Measurements from ENCODE around the gene TWNK.

Gene TWNK

DNA sequence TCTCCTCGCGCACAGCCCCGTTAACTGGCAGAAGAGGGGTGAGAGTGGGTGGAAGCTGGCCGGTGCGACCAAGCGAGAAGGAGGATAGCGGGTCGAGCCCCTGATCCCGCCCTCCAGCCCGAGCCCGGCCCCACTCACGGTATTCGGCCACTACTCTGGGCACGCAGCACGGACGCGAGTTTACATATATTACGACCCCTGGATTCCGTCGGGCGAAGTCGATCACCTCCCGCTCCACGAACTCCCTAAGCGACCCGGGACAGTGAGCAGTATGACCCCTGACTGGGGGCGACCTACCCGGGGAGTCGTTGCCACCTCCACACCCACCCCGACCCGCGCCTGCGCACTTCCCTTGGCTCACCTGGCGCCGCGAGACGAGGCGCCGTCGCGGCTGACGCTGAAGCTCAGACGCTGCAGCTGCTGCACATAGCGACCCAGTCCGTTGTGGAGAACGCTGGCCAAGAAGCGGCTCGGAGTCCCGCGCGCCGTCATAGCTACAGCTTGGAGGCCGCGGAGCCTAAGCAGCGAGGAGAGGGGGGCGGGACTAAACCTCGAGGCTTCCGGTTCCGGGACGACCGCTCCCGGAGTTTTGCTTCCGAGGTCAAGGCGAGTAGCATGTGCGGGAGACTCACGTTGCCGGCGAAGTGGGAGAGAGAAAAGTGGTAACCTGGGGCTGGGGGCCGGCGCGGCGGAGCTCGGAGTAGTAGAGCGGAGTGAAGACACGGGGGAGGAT is at the start of gene TWNK, which contains the start of gene MRPL43:
Gene TWNK, plus strand, starts transcription at position 592 of the 733 bp plus-strand sequence. CDS start 668 bp downstream, outside the sequence.
Gene MRPL43, minus strand, starts transcription at position 546 of the 733 bp plus-strand sequence. Its CDS starts 54 bp downstream, at position 492.
- peak in 1 of 2 experiments; percentile 65 for DNase-seq

DNA sequence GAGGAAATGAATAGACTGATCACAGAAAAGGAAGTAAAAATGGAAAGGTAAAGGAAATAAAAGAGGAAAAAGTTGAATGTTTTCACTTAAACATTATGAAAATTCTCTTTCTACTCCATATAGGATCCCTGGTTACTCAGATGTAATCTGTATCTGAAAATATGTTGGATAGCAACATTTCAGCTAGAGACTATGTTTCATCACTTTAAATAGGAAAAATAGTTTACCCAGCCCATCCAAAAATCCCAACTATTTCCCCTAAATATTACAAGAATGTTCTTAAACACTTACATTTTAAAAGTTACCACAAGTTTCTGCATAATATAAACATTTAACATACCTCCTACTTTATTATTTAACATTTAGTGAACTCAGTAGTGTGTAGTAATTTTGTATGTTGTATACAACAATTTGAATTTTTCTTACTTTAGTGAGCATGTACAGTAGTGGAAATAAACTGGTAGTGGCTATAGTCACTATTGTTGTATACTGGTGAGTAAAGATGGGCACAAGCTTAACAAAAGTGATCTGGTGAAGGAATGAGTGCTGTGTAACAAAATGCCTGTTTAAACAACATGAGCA is 47.5 kb upstream of the TWNK start:
- no peak for DNase-seq

DNA sequence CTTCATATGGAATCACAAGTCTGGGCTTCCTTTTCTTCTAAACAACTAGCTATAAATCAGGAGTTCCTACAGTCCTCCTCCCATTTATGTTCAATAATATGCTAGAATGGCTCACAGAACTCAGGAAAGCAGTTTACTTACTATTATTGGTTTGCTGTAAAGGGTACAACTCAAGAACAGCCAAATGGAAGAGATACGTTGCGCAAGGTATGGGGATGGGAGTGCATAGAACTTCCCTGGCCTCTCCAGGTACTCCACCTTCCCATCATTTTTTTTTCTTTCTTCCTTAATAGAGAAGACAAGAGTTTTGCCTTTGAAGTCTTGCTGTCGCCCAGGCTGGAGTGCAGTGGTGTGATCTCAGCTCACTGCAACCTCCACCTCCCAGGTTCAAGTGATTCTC is 45.1 kb upstream of the TWNK start:
- no peak for DNase-seq

DNA sequence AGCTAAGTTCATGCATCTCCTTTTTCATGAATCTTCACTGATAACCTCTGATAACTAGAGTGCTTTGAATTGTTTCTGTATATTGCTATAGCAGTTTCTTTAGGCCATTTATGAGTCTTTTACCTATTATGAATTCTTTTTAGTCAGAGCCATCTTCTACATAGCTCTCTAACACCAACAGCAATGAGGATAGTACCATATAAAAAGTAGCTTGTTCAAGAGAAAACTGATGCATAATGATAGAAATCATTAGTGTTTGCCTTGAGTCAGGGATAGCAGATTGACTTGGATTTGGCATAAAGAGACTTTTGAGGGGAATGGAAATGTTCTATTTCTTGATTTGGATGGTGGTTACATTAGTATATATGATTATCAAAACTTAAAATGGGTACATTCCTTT is 43.8 kb upstream of the TWNK start:
- DNase-seq, result no peak

DNA sequence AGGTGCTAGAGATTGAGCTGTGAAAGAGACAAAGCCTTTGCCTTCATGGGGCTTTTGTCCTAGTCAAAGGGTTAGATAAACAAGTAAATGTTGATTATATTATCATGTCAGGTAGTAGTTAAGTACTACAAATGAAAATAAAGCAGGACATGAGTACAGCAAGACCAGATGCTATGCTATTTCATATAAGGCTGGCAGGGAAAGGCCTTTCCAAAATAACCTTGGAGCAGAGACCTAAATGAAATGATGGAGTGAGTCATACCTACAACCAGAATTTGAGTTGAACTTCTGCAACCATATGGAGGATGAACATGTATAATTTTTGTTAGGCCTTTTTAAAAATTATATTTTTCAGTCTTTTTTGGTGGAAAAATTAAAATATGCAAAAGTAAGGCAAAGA is 41.6 kb upstream of the TWNK start:
- DNase-seq, result no peak

DNA sequence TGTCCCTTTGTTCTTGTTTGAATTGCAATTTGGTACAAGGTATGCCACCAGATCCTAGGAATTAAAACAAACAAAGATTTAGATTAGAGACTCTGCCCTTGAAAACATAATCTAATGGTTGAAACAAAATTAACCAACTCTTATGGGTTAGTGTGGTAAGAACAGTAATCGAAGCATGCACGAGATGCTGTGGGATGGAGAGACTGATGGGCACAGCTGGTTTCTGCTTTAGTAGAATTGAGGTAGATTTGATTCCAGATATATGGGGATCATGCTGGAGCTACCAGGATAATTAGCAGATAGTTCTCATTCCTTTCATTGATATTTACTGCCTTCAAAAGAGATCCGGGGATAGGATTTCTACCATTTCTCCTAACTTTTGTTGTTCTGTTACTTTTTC is 38.4 kb upstream of the TWNK start:
- DNase-seq, result no peak

DNA sequence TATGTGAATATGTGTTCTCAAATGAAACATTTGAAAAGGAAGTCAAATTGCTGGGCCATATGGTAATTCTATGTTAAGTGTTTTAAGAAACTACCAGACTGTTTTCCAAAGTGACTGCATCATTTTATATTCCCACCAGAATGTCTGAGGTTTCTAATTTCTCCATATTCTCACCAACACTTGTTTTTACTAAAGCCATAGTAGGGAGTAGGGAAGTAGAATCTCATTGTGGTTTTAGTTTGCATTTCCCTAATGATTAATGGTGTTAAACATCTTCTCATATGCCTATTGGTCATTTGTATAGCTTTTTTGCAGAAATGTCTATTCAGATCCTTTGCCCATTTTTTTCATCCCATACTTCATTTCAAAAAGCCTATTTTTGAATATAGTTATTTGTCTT is 27.1 kb upstream of the TWNK start:
- no peak for DNase-seq

DNA sequence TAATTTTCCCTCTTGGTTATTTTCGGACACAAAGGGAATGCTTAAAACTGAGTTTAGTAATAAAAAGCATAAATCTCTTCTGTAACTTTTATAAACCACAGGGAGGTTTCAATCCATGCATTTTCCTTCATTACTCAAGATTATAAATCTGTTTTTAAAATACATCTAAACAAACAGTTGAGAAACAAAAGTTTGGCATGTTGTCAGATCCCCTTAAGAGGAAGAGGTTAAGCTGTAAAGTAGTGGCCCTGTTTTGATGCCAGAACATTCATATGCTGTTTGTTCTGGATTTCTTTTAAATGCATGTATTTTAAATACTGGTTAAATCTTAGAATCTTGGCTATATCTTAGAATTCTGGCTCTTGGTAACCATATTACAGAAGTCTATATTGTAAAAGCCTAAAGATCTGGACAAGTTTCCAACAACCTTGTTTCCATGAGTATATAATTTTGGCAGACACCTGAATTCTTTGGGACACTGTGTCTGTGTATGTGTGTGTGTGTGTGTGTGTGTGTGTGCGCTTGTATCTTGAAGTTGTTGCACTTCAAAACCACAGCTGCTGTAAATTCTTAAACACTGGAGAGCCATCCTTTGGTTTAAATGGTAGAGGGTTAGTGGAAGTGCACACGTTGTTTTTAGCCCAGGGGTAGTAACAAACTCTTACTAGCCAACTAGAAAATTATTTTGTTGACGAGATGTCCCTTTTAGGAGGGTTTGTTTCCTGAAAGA is 24.8 kb upstream of the TWNK start:
- DNase-seq, result no peak

DNA sequence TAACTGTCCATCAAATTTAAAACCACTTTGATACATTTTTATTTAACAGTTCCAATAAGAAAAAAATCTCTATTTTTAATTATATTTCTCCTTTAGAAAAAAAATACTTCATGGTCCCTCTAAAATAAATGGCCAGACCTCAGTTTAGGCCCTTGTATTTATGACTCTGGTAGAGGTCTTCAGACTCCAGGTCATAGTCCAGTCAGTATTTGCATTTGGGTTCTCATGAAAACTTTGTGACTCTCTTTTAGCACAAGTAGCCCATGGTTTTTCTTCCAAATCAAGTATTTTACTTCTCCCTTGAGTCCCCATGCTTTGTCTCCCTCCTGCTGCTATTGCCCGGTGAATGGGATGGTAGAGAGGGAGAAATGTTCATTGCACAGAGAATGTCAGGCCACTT is 23.5 kb upstream of the TWNK start:
- no peak for DNase-seq

DNA sequence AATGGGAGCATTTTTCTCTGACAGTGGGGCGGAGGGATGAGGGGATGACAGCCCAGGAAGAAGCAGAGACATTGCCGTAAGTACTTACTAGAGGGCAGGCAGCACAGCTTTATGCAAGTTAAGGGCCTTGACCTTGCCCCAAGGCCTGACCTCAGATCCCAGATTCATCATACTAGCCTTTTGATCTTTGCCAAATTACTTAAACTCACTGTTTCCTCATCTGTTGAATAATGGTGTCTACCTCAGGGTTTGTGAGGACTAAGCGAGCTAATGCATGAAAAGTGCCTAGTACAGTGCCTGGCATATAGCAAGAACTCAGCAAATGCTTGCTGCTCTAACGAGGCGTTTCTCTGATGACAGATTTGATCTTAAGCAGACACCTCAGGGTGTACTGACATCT is 21.5 kb upstream of the TWNK start:
- DNase-seq, result no peak

DNA sequence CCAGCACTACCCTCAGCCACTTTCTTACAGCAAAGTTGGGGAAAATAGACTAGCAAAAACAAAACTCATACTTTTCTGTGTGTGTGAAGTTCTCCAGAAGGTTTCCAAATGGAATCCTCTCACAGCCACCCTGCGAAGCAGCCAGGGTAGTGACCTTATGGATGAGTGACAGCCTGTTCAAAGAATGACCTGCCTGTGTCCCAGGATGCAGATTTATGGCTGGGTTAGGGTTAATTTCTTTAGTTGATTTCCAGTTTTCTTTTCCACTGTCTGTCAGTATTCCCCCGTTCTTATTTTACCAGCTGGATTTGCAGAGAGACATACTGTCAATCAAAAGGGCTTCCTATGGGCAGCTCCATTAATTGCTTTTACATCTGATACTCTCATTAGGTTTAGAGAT is 20.5 kb upstream of the TWNK start:
- DNase-seq, result no peak

DNA sequence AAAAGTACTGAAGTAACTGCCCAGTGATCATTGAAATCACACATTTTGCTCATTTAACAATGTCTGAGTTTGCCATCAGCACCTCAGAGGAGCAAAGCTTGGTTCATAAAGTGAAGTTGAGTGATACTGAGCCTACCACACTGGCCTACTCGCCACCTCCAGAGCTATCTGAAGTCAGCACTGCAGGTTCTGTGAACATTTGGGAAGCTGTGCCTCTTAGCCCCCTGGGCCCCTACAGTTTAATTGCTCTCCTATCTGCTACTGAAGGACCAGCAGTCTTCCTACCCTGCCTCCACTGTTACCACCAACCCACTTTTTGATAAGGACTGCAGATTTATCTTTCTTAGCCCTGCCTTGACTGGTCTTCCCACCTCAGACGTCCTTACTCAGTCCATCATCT is 20.0 kb upstream of the TWNK start:
- no peak for DNase-seq

DNA sequence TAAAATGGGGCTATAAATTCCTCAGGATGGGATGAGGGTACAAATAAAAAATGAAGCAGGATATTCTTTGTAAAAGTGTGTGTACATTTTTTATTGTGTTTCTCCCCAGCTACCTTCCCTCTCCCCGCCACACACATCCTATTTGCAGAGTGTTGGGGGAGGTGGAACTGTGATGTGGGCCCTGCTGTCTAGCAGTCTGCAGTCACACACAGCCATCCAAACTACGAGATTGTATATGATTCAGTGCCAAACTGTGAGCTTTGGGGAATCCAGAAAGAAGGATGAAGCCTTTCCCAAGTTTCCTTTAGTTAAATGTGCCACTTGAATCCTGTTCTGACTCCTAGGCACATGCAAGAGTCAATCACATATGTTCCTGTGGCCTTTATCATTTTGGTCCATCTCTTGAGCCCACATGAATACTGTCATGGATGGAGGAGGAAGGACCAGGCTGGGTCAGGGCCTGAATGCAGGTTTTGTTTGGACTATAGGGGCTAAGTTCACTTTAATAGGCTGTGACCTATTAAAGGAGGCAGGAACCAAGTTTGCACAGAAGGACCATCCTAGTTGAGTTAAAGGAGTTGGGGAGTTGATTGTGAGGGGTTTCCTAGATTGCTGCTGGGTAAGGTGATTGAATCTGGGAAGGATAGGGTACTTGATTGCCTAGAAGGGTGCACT is 19.1 kb upstream of the TWNK start:
- DNase-seq, result no peak

DNA sequence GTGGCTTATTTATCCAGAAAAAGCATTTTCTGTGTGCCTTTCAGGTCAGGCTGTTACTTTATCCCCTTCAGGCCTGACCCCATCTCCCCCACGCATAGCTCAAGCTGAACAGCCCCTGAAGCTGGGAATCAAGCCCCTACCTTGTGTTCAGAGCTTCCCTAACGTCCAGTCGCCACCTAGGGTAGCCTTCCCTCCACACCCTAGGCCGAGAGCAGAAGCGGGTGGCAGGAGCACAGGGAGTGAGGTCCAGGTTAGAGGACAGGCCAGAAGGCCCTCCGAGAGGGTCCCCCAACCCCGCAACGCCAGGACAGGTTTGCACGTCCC is 18.5 kb upstream of the TWNK start:
- DNase-seq, result no peak

DNA sequence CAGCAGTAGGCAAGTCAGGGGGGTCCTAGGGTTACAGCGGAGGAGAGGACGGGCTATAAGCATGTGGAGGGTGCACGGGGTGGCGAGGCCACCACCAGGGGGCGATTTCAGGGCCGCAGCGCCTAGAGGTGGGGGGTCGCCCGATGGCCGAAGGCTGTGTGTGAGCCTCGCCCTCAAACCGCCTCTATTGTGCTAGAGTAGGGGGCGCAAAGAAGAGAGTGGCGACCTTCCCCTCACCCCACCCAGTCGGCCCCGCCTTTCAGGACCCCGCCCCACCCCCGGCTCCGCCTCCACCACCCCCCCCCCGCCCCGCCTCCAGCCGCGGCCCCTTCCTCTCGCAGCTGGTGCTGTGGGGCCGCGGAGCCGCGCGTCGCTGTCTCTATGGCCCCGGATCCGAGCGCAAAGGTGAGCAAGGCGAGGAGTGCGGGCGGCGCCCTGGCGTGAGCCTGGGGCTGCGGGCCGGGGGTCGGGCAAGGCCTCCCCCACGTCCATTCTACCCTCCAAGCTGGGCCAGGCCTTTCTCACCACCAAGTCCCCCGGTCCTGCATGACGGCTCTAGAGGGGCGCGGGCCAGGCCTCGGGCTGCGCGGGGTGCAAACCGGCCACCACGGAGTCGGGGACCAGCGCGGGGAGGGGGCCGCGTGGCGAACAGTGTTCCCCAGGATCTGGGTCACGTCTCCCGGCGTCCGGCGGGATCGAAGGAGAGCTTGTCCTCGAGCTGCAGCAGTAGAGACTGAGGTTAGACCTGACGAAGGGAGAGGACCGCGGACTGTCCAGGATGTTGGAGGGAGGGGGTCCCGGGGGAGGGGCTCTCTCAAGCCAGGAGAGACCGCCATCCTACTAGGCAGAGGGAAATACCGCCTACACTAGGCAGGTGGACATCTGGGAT is 17.9 kb upstream of the TWNK start, which contains the start of gene SEMA4G:
Gene SEMA4G, plus strand, starts transcription at position 318 of the 889 bp plus-strand sequence. CDS start 3,409 bp downstream, outside the sequence.
- peak in 1 of 2 experiments; percentile 9 for DNase-seq

DNA sequence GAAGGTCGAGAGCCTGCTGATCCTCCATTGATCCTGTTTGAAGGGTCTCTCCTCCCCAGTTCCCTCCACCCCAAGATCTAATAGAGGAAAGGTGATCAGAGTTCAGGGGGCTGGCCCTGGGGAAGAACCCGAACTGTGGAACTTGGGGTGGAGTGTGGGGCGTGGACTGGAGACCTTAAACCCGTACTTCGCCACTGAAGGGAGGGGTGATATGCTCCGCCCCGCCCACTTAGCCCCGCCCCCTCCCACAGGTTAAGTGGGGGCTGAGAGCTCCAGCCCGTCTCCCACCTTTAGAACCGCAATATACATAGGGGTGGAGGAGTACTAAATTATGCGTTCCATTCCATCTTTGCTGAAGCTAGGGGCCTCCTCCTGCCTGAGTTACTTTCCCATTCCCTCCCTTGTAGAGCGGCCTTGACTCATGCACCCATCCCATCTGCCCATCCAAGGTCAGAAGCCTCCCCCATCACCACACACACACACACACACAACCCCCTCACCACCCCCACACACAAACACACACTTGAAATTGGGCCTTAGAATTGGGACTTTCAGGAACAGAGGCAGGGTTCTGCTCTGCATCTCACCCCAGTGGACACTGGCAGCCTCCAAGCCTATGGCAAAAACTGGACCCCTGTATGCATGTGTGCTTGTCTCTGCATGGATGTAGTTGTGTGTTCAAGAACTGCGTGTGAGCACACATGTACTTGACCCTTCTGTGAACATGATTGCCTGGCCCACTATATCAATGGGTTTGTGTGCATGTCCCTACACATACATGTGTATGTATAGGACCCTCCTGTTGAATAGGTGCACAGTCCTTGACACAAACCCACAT is 17.0 kb upstream of the TWNK start:
- DNase-seq, result no peak

DNA sequence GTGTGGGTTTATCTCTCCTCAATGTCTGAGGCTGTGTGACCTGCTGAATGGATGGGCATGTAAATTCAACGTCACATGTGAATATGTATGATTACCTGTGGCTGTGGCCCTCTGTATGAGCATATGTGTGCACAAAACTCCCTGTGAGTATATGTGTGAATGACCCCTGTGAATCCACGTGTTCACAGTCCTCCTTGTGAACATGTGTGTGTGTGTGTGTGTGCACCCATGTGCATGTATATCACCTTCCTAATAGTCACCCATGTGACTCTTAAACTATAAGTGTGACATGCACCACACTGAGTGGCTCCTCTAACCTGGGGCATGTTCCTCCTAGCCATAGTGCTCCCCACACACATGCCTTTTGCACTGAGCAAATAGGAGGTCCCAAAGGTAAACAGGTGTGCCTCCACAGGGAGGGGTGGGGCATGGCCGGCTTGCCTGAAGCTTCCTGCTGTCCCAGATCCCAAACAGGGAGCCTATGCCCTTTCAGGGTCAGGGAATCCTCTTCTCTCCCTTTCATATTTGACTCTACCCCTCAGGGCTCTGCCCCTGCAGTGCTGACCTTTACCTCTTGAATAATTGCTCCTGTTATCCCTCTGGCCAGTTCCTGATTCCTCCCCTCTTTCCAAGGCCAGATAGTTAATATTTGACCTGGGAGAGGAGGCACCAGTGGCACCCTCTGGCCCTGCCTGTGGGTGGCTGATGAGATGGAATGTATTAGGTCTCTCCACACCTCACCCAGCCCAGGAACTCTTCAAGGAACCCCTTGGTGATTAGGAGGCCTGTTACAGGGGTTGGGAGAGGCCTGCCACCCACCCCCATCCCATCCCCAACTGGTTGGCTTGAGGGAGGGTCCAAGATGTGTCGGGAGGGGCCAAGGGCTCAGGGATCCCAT is 16.2 kb upstream of the TWNK start:
- DNase-seq, result no peak

DNA sequence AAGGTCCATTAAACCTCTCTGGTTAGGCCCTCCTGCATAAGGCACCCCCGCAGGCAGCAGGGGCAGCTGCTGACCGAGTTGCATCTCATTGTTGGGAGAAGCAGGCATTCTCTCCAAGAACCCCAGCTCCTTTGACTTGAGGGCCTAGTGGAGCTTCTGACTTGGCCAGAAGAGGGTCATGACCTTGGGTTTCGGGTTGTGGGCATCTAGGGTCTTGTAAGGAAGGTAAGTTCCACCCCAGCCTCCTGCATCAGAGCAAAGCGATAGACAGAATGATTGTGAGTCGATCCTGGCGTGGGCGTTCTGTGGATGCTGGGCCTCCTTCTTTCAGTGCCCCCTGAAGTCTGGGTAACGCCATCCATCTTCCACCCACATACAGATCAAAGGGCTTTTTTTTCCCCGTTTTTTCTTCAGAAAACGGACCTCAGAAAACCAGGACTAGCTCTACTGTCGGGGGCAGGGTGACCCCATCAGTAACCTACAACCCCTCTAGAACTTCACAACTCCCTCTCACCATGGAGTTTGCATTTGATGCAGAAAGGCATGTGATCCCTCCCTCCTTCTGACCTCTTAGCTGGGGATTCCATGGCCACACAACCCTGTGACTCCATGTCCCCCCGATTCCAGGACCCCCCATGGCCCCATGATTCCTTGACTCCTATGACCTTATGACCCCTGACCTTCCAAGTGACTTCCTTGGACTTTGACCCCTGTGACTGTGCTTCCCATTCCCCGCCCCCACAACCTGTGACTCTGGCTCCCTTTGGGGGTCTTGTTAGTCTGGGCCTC is 15.0 kb upstream of the TWNK start:
- no peak for DNase-seq

DNA sequence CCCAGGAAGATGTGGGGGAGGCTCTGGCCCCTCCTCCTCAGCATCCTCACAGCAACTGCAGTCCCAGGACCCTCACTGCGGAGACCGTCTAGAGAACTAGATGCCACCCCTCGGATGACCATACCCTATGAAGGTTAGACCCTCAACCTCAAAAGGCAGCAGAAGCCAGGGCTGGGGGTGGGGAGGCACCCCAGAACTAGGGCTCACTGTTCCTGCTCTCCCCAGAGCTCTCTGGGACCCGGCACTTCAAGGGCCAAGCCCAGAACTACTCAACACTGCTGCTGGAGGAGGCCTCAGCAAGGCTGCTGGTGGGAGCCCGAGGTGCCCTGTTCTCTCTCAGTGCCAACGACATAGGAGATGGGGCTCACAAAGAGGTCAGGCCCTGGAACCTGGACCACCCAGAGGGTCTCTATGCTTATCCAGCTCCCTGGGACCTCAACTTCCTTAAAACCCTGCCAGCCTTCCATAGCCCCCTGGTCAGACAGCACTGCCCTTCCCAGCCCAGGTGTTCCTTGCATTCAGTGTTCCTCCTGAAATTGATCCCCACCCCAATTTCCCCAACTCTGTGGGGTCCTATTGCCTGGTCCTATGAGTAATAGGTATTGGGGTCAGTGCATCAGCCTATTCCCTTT is 14.3 kb upstream of the TWNK start:
- no peak for DNase-seq

All from SW 1271 (cell line).